PC-3 (cell line): ENCODE results near the gene HS3ST4. TPM values are rescaled to one million over a fixed set of nuclear protein-coding genes. Genes with fewer than 3 reads are reported as not detected.

Experiments
- ATAC-seq: fragments of 200-7000 bp; cut with Tn5 transposase; 2 replicates; pipeline ENCODE4 v1.9.1; 2020; ENCODE audit warnings: mild to moderate bottlenecking, moderate library complexity
- BruUV-seq: library from RNA; stranded (reverse); fragments of 400-500 nt; replicated peaks from 2 replicates; lab custom pipeline; 2021; lab: Mats Ljungman, UMichigan
- CTCF ChIA-PET: fragments of 300-600 bp; sonication (Branson Sonifier 250); formaldehyde crosslinking; loops from one replicate; lab custom pipeline; 2022; ENCODE audit warnings: antibody characterized with exemption; lab: Charles Lee
- POLR2A ChIA-PET: fragments of 300-600 bp; sonication (Branson Sonifier 250); formaldehyde crosslinking; loops from one replicate; lab custom pipeline; 2022; ENCODE audit warnings: antibody characterized with exemption; ENCODE audit not compliant: unreplicated experiment; lab: Charles Lee
- DNase-seq: peaks from one replicate; pipeline ENCODE4 v3.0.0-alpha.2; 2015
- H2AFZ ChIP-seq: fragments of 300-600 bp; sonication (generic); 2 replicates; pipeline ENCODE4 v1.6.0; 2016; ENCODE audit warnings: antibody characterized with exemption, low read length
- H3F3A ChIP-seq: fragments of 300-600 bp; sonication (generic); one replicate; pipeline ENCODE4 v1.6.0; 2017; ENCODE audit warnings: antibody characterized with exemption, low read length, control low read depth, mild to moderate bottlenecking; ENCODE audit not compliant: unreplicated experiment
- H3K27ac ChIP-seq: fragments of 300-600 bp; sonication (generic); 2 replicates; pipeline ENCODE4 v1.5.1; 2016; ENCODE audit warnings: mild to moderate bottlenecking, low read length
- H3K27me3 ChIP-seq: fragments of 300-600 bp; sonication (generic); 2 replicates; pipeline ENCODE4 v1.6.1; 2016; ENCODE audit warnings: low read length, mixed read lengths
- H3K36me3 ChIP-seq: fragments of 300-600 bp; sonication (generic); 2 replicates; pipeline ENCODE4 v1.6.1; 2016; ENCODE audit warnings: low read depth, mixed run types, low read length, mixed read lengths
- H3K4me1 ChIP-seq: fragments of 300-600 bp; sonication (generic); 2 replicates; pipeline ENCODE4 v1.5.1; 2016; ENCODE audit warnings: low read length; ENCODE audit not compliant: insufficient read depth
- H3K4me2 ChIP-seq: fragments of 300-600 bp; sonication (generic); 2 replicates; pipeline ENCODE4 v1.6.0; 2016; ENCODE audit warnings: low read length
- H3K4me3 ChIP-seq: fragments of 300-600 bp; sonication (generic); 2 replicates; pipeline ENCODE4 v1.5.1; 2016; ENCODE audit warnings: mild to moderate bottlenecking, low read length, mixed read lengths
- H3K79me2 ChIP-seq: fragments of 300-600 bp; sonication (generic); 2 replicates; pipeline ENCODE4 v1.6.1; 2017; ENCODE audit warnings: low read length, mixed read lengths
- H3K9ac ChIP-seq: fragments of 300-600 bp; sonication (generic); 2 replicates; pipeline ENCODE4 v1.6.0; 2016; ENCODE audit warnings: mild to moderate bottlenecking, low read length
- H3K9me2 ChIP-seq: fragments of 300-600 bp; sonication (generic); replicated peaks from 2 replicates; pipeline ENCODE4 v1.6.1; 2016; ENCODE audit warnings: mixed run types, low read length, mixed read lengths
- H3K9me3 ChIP-seq: fragments of 300-600 bp; sonication (generic); 2 replicates; pipeline ENCODE4 v1.6.1; 2016; ENCODE audit warnings: low read length, mixed read lengths
- H4K20me1 ChIP-seq: fragments of 300-600 bp; sonication (generic); 2 replicates; pipeline ENCODE4 v1.6.1; 2016; ENCODE audit warnings: low read length, mixed read lengths
- CTCF ChIP-seq: fragments of 300-600 bp; sonication (generic); conservative IDR thresholded peaks from 2 replicates; pipeline ENCODE4 v1.5.1; 2017; ENCODE audit warnings: antibody characterized with exemption, low read depth, mild to moderate bottlenecking, low read length
- EZH2 ChIP-seq: fragments of 300-600 bp; sonication (generic); IDR thresholded peaks from one replicate; pipeline ENCODE4 v1.6.1; 2017; ENCODE audit warnings: antibody characterized with exemption, mild to moderate bottlenecking, low read length; ENCODE audit not compliant: unreplicated experiment
- EZH2phosphoT487 ChIP-seq: fragments of 300-600 bp; sonication (generic); IDR thresholded peaks from 2 replicates; pipeline ENCODE4 v1.6.1; 2018; ENCODE audit warnings: mild to moderate bottlenecking, antibody characterized with exemption, low read length, borderline replicate concordance
- intact Hi-C: fragments of 100-400 bp; cut with micrococcal nuclease; formaldehyde crosslinking; loops from 2 replicates; pipeline ENCODE4 v1.9.0; 2023
- total RNA-seq: library from RNA; depleted of rRNA; stranded (reverse); fragments of >200 nt; gene quantifications from 2 replicates; pipeline ENCODE4 v1.2.3, GENCODE V29; 2014

The HS3ST4 gene
- total RNA-seq, 1 experiment from 2014 or later, result not detected

DNA sequence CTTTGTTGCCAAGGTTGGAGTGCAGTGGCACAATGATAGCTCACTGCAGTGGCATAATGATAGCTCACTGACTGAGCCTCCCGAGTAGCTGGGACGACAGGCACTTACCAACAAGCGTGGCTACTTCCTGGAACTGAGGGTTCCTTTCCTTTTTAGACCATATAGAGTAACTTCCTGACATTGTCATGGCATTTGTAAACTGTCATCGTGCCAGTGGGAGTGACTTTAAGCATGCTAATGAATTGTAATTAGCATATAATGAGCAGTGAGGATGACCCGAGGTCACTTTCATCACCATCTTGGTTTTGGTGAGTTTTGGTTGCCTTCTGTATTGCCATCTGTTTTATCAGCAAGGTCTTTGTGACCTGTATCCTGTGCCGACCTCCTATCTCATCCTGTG lies 162.4 kb downstream of the HS3ST4 start:
- Histone ChIP-seq H3K36me3 (no peaks in the 10 kb centered on the region), H3K27me3 (no peaks in the 10 kb centered on the region), H3K4me1 (no peaks in the 10 kb centered on the region), H3K9me3 (no peaks in the 10 kb centered on the region), H3K4me2 (no peak overlapping the region), H3F3A (no peaks in the 10 kb centered on the region), H3K27ac (no peak overlapping the region), H4K20me1 (no peaks in the 10 kb centered on the region), H3K4me3 (no peak overlapping the region), H2AFZ (no peak overlapping the region), H3K9ac (no peak overlapping the region), H3K9me2 (no peaks in the 10 kb centered on the region), H3K79me2 (no peaks in the 10 kb centered on the region)
- CTCF ChIA-PET, result no interaction called here
- DNase-seq, result no peak
- TF ChIP-seq EZH2 (no peak), EZH2phosphoT487 (no peak), CTCF (no peak)
- POLR2A ChIA-PET, result no interaction called here
- no peak for ATAC-seq
- intact Hi-C loops, result no loop called here
- BruUV-seq, result no TSS peak

- H3K79me2 ChIP-seq, result no peaks in the 10 kb centered on the region
- no peaks in the 10 kb centered on the region for H3K9me2 ChIP-seq
- no peak for TF ChIP-seq EZH2
- TF ChIP-seq CTCF, result no peak
- TF ChIP-seq EZH2phosphoT487, result no peak
- H3K27me3 ChIP-seq, result no peaks in the 10 kb centered on the region
- intact Hi-C loops, result no loop called here
- no peak overlapping the region for H3K27ac ChIP-seq
- no peaks in the 10 kb centered on the region for H4K20me1 ChIP-seq
- no peaks in the 10 kb centered on the region for H3F3A ChIP-seq
- no TSS peak for BruUV-seq
- ATAC-seq (no peak), DNase-seq (no peak)
- POLR2A ChIA-PET, result no interaction called here
- H3K4me2 ChIP-seq, result no peak overlapping the region
- no peaks in the 10 kb centered on the region for H3K4me1 ChIP-seq
- no peak overlapping the region for H3K4me3 ChIP-seq
- no peak overlapping the region for H3K9ac ChIP-seq
- H3K9me3 ChIP-seq, result no peaks in the 10 kb centered on the region
- CTCF ChIA-PET, result no interaction called here
- no peak overlapping the region for H2AFZ ChIP-seq
- H3K36me3 ChIP-seq, result no peaks in the 10 kb centered on the region
Observed at GRCh38 chr16:25855063-25855462, 163.3 kb downstream of the HS3ST4 start.

GRCh38 chr16:25855818-25856217 lies 164.1 kb downstream of the HS3ST4 start:
- Histone ChIP-seq H3K9me2 (no peaks in the 10 kb centered on the region), H3K79me2 (no peaks in the 10 kb centered on the region), H3K9me3 (no peaks in the 10 kb centered on the region), H3K36me3 (no peaks in the 10 kb centered on the region), H3K9ac (no peak overlapping the region), H3K4me2 (no peak overlapping the region), H4K20me1 (no peaks in the 10 kb centered on the region), H3K27ac (no peak overlapping the region), H3K27me3 (no peaks in the 10 kb centered on the region), H3K4me1 (no peaks in the 10 kb centered on the region), H2AFZ (no peak overlapping the region), H3F3A (no peaks in the 10 kb centered on the region), H3K4me3 (no peak overlapping the region)
- CTCF ChIA-PET, result no interaction called here
- intact Hi-C loops, result no loop called here
- POLR2A ChIA-PET, result no interaction called here
- DNase-seq (no peak), ATAC-seq (no peak)
- TF ChIP-seq EZH2, result no peak
- no peak for TF ChIP-seq EZH2phosphoT487
- no peak for TF ChIP-seq CTCF
- no TSS peak for BruUV-seq
